ENCODE measurements around the gene EEF1E1.
"Not testable (repeated sequence)": the region's sequence is repeated elsewhere in the genome, so short reads cannot be mapped to it uniquely, and the experiment has no call there.

Gene EEF1E1

GRCh38 chr6:8061736-8062135 lies 40.6 kb downstream of the EEF1E1 start:
- no peak for DNase-seq

DNA sequence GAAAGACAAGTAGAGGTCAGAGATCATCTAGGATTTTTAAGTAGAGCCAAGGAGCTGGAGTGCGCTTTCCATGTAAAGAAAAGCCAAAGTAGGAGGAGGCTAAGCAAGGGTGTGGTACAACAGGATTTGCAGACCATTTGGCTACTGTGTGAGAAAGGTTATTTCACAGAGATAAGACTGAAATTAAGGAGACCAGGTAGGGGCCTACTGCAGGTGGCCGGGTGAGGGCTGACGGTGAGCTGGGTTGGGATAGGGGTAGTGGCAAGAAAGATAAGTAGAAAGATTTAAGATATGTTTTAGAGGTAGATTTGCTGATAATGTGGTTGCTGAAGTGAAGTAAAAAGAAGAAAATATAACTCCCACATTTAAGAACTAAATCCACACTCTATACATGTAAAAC lies 42.0 kb downstream of the EEF1E1 start:
- no peak for DNase-seq

DNA sequence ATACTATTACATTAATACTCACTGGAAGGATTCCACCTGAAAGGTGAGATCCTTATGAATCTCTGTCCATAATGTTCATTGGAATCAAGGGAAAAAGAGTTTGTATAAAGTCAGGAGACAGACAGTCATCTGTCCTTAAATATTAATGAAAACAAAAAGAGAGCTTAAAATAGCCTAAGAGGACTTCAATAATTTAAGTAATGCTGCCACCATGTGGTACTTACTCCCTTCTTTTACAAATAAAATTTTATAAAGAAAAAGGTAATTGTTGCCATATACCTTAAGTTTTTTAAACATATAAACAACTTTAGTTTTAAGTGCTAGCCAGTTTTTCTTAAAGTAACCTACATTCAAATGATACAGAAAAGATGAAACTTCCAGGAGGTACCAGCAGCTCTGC lies 43.2 kb downstream of the EEF1E1 start:
- peak; percentile 6 for DNase-seq

DNA sequence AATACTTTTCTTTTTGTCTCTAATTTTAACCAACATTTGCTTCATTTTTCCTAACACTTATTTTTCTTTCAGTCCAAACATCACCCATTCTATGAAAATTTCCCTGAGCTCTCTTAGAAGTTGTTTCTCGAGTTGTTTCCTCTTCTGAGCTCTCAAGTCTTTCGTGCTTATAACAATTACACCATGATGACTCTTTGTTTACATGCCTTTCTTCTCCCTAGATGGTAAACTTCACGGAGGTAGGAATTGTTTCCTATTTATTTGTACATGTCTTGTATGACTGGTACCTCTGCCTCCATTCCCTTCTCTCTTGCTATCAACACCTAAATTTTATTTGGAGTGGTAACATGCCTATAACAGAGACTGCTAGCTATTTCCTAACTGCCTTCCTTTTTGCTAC lies 44.6 kb downstream of the EEF1E1 start:
- DNase-seq: no peak

GRCh38 chr6:8057263-8057662 lies 45.1 kb downstream of the EEF1E1 start:
- no peak for DNase-seq

- no peak for DNase-seq
Observed at GRCh38 chr6:8054276-8054675, 48.1 kb downstream of the EEF1E1 start.

DNA sequence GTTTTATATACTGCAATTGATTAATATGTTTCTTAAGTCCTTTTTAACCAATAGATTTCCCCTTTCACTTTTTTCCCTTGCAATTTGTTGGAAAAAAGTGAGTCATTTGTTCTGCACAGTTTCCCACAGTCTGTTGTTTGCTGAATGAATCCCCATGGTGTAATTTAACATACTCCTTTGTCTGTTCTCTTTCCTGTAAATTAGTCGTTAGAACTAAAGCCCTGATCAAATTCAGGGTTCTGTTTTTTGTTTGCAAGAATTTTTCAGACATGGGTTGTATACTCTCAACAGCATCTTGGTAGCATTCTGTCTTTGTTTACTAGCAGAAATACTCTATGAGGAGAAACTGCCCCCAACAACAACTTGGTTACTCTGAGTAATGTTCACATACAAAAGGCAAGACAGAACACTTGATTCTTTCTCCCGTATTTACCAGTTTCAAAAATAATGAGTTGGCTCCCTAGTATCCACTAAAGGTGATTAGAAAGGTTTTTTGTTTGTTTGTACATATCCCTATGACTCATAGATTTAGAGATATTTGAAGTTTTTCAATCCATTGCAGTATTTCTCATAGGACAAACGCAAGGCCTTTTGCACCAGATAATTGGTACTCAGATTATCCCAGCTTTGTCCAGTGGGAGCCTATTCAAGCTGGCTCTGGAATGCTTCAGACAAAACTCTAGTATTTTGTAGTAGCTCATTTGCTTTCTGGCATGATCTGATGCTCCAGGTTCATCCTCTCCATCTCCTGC lies 54.6 kb downstream of the EEF1E1 start:
- DNase-seq: no peak

- not testable (repeated sequence) for DNase-seq
Observed at GRCh38 chr6:8045769-8046168, 56.6 kb downstream of the EEF1E1 start.

- no peak for DNase-seq
Observed at GRCh38 chr6:8043221-8043620, 59.1 kb downstream of the EEF1E1 start.

- DNase-seq: no peak
Observed at GRCh38 chr6:8041913-8042583, 60.3 kb downstream of the EEF1E1 start.

DNA sequence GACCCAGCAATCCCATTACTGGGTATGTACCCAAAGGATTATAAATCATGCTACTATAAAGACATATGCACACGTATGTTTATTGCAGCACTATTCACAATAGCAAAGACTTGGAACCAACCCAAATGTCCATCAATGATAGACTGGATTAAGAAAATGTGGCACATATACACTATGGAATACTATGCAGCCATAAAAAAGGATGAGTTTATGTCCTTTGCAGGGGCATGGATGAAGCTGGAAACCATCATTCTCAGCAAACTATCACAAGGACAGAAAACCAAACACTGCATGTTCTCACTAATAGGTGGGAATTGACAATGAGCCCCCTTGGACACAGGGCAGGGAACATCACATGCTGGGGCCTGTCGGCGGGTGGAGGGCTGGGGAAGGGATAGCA lies 68.2 kb downstream of the EEF1E1 start:
- DNase-seq: not testable (repeated sequence)

DNA sequence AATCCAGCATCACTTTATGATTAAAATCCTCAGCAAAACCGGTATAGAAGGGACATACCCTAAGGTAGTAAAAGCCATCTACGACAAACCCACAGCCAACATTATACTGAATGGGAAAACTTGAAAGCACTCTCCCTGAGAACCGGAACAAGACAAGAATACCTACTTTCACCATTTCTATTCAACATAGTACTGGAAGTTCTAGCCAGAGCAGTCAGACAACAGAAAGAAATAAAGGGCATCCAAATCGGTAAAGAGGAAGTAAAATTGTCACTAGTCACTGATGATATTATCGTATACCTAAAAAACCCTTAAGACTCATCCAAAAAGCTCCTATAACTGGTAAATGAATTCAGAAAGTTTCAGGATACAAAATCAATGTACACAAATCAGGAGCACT lies 71.4 kb downstream of the EEF1E1 start:
- DNase-seq: no peak

Measured in CD4-positive, alpha-beta T cell treated with Interleukin-12 subunit alpha and Interleukin-12 subunit beta, for 1 hour (primary cell).